HG03521 (cell line): ENCODE results near the gene TSHZ2.

Source experiments
- ATAC-seq: cut with Tn5 transposase; IDR thresholded peaks from one replicate; pipeline ENCODE4 v1.9.1; 2021; ENCODE audit warnings: mild to moderate bottlenecking, moderate library complexity; ENCODE audit not compliant: unreplicated experiment

Gene TSHZ2

GRCh38 chr20:53194306-53195290, 222.4 kb downstream of the TSHZ2 start:
- no peak for ATAC-seq

- ATAC-seq, result no peak
These were observed 223.9 kb downstream of the TSHZ2 start for GRCh38 chr20:53195876-53196610.

GRCh38 chr20:53201588-53201987, 229.4 kb downstream of the TSHZ2 start:
- ATAC-seq, result no peak

GRCh38 chr20:53202777-53203176, 230.6 kb downstream of the TSHZ2 start:
- no peak for ATAC-seq

GRCh38 chr20:53205046-53205445, 232.9 kb downstream of the TSHZ2 start:
- ATAC-seq, result no peak

GRCh38 chr20:53208110-53208832, 236.1 kb downstream of the TSHZ2 start:
- no peak for ATAC-seq

- no peak for ATAC-seq
These were observed 237.9 kb downstream of the TSHZ2 start for GRCh38 chr20:53210041-53210440.

- ATAC-seq, result no peak
These were observed 238.8 kb downstream of the TSHZ2 start for GRCh38 chr20:53210931-53211330.

GRCh38 chr20:53212018-53212417, 239.9 kb downstream of the TSHZ2 start:
- no peak for ATAC-seq

- no peak for ATAC-seq
These were observed 242.2 kb downstream of the TSHZ2 start for GRCh38 chr20:53214392-53214791.

- ATAC-seq, result no peak
These were observed 243.0 kb downstream of the TSHZ2 start for GRCh38 chr20:53215166-53215565.

GRCh38 chr20:53216478-53216855, 244.3 kb downstream of the TSHZ2 start:
- no peak for ATAC-seq

GRCh38 chr20:53216856-53217576, 244.9 kb downstream of the TSHZ2 start:
- no peak for ATAC-seq

- ATAC-seq, result no peak
These were observed 248.5 kb downstream of the TSHZ2 start for GRCh38 chr20:53220482-53221307.

GRCh38 chr20:53221731-53222130, 249.6 kb downstream of the TSHZ2 start:
- no peak for ATAC-seq

GRCh38 chr20:53222416-53222815, 250.3 kb downstream of the TSHZ2 start:
- ATAC-seq, result no peak

- ATAC-seq, result no peak
These were observed 250.8 kb downstream of the TSHZ2 start for GRCh38 chr20:53222932-53223331.

- ATAC-seq, result no peak
These were observed 251.5 kb downstream of the TSHZ2 start for GRCh38 chr20:53223626-53224172.

- ATAC-seq, result no peak
These were observed 252.7 kb downstream of the TSHZ2 start for GRCh38 chr20:53224851-53225250.
